Activated B cell treated with CpG ODN at 0.5 μM for 24 hours (primary cell): Measurements from ENCODE around the gene KCTD5. TPM values are rescaled to one million over a fixed set of nuclear protein-coding genes. Genes with fewer than 3 reads are reported as not detected.

ENCODE experiments used
- ATAC-seq: fragments of 200-7000 bp; cut with Tn5 transposase; one replicate; pipeline ENCODE4 v1.10.0; 2021; ENCODE audit warnings: low read depth, mild to moderate bottlenecking, moderate library complexity
- CTCF ChIA-PET: fragments of 350-600 bp; sonication (Branson Sonifier 250); formaldehyde crosslinking; loops from one replicate; lab custom pipeline; 2021; ENCODE audit warnings: antibody characterized with exemption; lab: Charles Lee
- POLR2A ChIA-PET: fragments of 350-600 bp; sonication (Branson Sonifier 250); formaldehyde crosslinking; loops from one replicate; lab custom pipeline; 2021; ENCODE audit warnings: antibody characterized with exemption; lab: Charles Lee
- DNase-seq: peaks from one replicate; pipeline ENCODE4 v3.0.0; 2022
- H3K27ac Mint-ChIP-seq: one replicate; pipeline ENCODE4 v1.8.0; 2020; ENCODE audit warnings: mixed read lengths
- H3K27me3 Mint-ChIP-seq: one replicate; pipeline ENCODE4 v1.8.0; 2021; ENCODE audit warnings: mixed read lengths
- H3K36me3 Mint-ChIP-seq: one replicate; pipeline ENCODE4 v1.8.0; 2021; ENCODE audit warnings: low read depth, mixed read lengths
- H3K4me1 Mint-ChIP-seq: one replicate; pipeline ENCODE4 v1.8.0; 2021; ENCODE audit warnings: mixed read lengths
- H3K4me3 Mint-ChIP-seq: one replicate; pipeline ENCODE4 v1.8.0; 2020; ENCODE audit warnings: mild to moderate bottlenecking, mixed read lengths
- H3K9me3 Mint-ChIP-seq: one replicate; pipeline ENCODE4 v1.8.0; 2020; ENCODE audit warnings: mixed read lengths
- intact Hi-C: fragments of 100-400 bp; cut with micrococcal nuclease; formaldehyde crosslinking; loops from one replicate; pipeline ENCODE4 v1.15.1; 2024
- total RNA-seq: library from RNA; stranded (reverse); gene quantifications from 2 replicates; pipeline ENCODE4 v1.2.3, GENCODE V29; 2022
- TF ChIP-seq, protein P1 (sequence below): fragments of 200-600 bp; IDR thresholded peaks from one replicate; pipeline ENCODE4 v1.8.0; 2022; ENCODE audit warnings: antibody characterized with exemption, mild to moderate bottlenecking

Gene KCTD5
- total RNA-seq, 1 donor from 2014 or later = 30.3 TPM

DNA sequence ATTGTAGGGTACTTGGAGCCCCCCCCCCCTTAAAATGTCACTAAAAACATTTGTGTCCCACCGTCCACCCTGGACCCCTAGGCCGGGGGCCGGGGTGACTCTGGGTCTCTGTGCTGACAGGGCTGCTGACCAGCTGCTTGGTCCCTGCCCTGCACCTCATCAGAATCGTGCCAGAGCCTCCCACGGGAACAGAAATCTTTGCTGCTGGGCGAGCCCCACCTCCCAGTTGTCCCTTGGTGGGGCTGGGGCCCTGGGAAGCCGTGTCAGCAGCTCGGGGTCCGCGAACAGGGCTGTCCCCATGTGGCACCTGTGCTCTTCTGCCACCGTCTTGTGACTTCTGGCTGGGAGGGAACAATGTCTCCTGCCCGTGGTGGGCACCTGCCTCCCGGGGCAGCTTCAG, 18.5 kb downstream of the KCTD5 start:
- TF ChIP-seq, protein P1, sequence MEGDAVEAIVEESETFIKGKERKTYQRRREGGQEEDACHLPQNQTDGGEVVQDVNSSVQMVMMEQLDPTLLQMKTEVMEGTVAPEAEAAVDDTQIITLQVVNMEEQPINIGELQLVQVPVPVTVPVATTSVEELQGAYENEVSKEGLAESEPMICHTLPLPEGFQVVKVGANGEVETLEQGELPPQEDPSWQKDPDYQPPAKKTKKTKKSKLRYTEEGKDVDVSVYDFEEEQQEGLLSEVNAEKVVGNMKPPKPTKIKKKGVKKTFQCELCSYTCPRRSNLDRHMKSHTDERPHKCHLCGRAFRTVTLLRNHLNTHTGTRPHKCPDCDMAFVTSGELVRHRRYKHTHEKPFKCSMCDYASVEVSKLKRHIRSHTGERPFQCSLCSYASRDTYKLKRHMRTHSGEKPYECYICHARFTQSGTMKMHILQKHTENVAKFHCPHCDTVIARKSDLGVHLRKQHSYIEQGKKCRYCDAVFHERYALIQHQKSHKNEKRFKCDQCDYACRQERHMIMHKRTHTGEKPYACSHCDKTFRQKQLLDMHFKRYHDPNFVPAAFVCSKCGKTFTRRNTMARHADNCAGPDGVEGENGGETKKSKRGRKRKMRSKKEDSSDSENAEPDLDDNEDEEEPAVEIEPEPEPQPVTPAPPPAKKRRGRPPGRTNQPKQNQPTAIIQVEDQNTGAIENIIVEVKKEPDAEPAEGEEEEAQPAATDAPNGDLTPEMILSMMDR = no peak
- H3K4me3 Mint-ChIP-seq = no peak overlapping the region
- no peak overlapping the region for H3K27ac Mint-ChIP-seq
- ATAC-seq (no peak), DNase-seq (no peak)
- no peaks in the 10 kb centered on the region for H3K9me3 Mint-ChIP-seq
- no peaks in the 10 kb centered on the region for H3K4me1 Mint-ChIP-seq
- H3K36me3 Mint-ChIP-seq = peaks cover 60% of the 10 kb centered on the region
- intact Hi-C loops = no loop called here
- no peaks in the 10 kb centered on the region for H3K27me3 Mint-ChIP-seq
- ChIA-PET POLR2A (no interaction called here), CTCF (no interaction called here)

DNA sequence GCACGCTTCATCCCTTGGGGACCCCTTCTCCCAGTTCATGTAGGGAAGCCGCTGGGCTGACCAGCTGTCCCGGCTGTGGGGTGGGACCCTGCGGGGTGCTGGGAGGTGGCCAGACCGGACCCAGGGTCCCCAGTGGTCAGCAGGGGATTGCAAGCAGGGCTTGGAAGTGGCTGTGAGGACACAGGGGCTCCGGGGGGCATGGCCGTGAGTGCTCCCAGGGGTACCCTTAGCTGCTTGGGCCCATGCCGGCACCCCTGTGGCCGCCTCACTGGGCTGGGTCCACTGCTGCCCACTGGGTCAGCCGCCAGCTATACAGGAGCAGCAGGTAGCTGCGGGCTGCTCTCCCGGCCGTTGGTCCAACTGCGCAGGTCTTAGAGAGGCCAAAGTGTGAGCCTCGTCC, 18.9 kb downstream of the KCTD5 start:
- ChIA-PET POLR2A (no interaction called here), CTCF (no interaction called here)
- H3K27me3 Mint-ChIP-seq = no peaks in the 10 kb centered on the region
- H3K9me3 Mint-ChIP-seq = no peaks in the 10 kb centered on the region
- ATAC-seq (no peak), DNase-seq (no peak)
- TF ChIP-seq, protein P1 = no peak
- no peaks in the 10 kb centered on the region for H3K4me1 Mint-ChIP-seq
- intact Hi-C loops = no loop called here
- H3K27ac Mint-ChIP-seq = no peak overlapping the region
- no peak overlapping the region for H3K4me3 Mint-ChIP-seq
- H3K36me3 Mint-ChIP-seq = peaks cover 60% of the 10 kb centered on the region

DNA sequence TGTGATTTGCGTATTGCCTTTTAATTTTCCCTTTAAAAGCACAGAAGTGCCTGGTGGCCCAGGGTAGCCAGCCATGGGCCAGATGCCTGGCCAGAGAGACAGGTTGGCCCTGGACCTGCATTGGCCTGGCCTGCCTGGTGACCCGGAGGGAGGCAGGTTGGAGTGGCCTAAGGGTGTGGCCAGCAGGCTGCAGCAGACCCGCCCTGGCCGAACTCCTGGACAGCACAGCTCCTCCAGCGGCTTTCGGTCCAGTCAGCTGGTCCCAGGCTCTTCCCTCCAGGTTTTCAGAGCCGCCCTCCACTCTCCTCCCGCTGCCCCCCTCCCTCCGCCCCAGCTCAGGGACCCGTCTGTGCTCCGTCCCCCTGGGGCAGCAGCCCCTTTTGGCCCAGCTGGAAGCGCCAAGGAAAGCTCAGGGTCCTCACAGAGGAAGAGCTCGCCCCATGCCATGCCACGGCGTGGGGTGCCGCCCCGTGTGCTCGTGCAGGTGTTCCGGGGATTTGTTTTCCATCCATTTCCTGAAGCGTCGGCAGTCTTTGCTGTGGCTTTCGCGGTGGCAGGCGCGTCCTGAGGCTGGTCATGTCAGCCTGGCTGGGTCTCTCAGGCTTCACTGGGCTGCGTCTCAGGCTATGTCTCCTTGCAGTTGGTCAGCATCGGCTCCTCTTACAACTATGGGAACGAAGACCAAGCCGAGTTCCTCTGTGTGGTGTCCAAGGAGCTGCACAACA, 19.6 kb downstream of the KCTD5 start:
- no peak for ATAC-seq
- intact Hi-C loops = no loop called here
- TF ChIP-seq, protein P1 = no peak
- DNase-seq = no peak
- Mint-ChIP-seq H3K4me1 (no peaks in the 10 kb centered on the region), H3K36me3 (peaks cover 58% of the 10 kb centered on the region), H3K9me3 (no peaks in the 10 kb centered on the region), H3K27me3 (no peaks in the 10 kb centered on the region), H3K27ac (no peak overlapping the region), H3K4me3 (no peak overlapping the region)
- CTCF ChIA-PET = no interaction called here
- POLR2A ChIA-PET = no interaction called here

DNA sequence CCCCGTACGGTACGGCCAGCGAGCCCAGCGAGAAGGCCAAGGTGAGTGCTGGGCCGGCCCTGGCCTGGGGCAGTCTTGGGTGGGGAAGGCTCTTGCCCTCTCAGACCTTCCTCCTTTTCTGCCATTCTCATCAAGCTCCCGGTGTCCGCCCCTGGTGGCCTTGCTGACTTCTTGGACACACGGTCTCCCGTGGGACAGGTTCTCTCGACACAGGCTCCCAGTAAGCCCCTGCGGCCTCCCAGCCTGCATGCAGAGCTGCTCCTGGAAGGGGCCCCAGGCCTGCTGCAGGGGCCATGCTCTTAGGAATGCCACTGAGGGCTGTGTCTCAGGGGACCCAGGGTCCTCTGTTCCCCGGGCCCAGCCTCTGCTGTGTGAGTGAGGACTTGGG, 20.1 kb downstream of the KCTD5 start:
- intact Hi-C loops = no loop called here
- TF ChIP-seq, protein P1 = no peak
- ATAC-seq (no peak), DNase-seq (no peak)
- H3K36me3 Mint-ChIP-seq = peaks cover 57% of the 10 kb centered on the region
- H3K27ac Mint-ChIP-seq = no peak overlapping the region
- CTCF ChIA-PET = no interaction called here
- POLR2A ChIA-PET = no interaction called here
- H3K9me3 Mint-ChIP-seq = no peaks in the 10 kb centered on the region
- H3K4me1 Mint-ChIP-seq = no peaks in the 10 kb centered on the region
- no peak overlapping the region for H3K4me3 Mint-ChIP-seq
- no peaks in the 10 kb centered on the region for H3K27me3 Mint-ChIP-seq

DNA sequence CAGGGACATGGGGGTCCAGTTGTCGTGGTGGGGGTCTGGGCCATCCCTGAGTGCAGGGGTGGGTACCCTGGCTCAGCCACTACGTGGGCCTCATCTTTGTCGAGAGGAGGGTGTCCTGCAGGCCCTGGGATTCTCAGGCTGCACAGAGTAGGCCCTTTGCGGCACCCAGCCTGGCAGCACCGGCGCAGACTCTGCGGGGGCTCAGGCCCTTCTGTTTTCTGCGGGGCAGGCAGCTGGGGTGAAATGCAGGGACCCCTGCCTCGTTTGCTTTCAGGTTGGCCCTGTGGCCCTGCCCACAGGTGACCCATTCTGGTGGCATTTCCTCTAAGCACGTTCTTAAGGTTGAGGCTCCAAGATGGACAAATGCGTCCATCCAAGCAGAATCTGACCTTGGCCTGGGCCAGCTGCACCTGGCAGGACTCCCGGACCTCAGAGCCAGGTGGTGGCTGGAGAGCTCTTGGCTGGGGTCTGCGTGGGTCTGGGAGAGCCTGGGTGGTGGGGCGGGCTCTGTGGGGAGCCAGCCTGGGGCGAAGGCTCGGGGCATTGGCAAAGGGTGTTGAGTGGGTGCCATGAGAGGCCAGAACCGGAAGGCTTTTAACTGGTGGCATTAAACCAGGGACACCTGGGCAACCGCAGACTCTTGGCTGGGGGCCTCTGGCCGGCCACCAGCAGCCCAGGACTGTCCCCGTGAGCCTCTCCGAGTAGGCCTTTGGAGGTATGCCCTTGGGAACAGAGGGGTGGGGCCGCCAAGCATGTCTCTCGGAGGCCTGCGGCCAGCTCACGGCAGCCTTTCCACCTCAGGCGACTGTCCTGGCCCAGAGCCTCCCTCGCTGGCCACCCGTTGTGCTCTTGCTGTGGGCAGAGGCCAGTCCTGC, 20.8 kb downstream of the KCTD5 start:
- Mint-ChIP-seq H3K27me3 (no peaks in the 10 kb centered on the region), H3K9me3 (no peaks in the 10 kb centered on the region), H3K4me1 (no peaks in the 10 kb centered on the region), H3K27ac (no peak overlapping the region), H3K4me3 (no peak overlapping the region), H3K36me3 (peaks cover 57% of the 10 kb centered on the region)
- CTCF ChIA-PET = no interaction called here
- TF ChIP-seq, protein P1 = no peak
- intact Hi-C loops = no loop called here
- POLR2A ChIA-PET = no interaction called here
- no peak for ATAC-seq
- no peak for DNase-seq
